NCI-H2029 (cell line): Measurements from ENCODE around the gene EXD3.

Source experiments
- DNase-seq: peaks from one replicate; lab custom pipeline; 2025; lab: John Stamatoyannopoulos, UW

The EXD3 gene

GRCh38 chr9:137447722-137448601, 25.0 kb upstream of the EXD3 start:
- DNase-seq = no peak

- DNase-seq = no peak
Measured at GRCh38 chr9:137446851-137447471, 24.0 kb upstream of the EXD3 start.

- DNase-seq = no peak
Measured at GRCh38 chr9:137445930-137446431, 23.0 kb upstream of the EXD3 start.

GRCh38 chr9:137445275-137445807, 22.4 kb upstream of the EXD3 start:
- DNase-seq = peak; percentile 39

GRCh38 chr9:137444106-137444790, 21.3 kb upstream of the EXD3 start:
- no peak for DNase-seq

GRCh38 chr9:137441935-137442321, 19.0 kb upstream of the EXD3 start:
- DNase-seq = no peak

- DNase-seq = peak; percentile 85
Measured at GRCh38 chr9:137441289-137441934, 18.4 kb upstream of the EXD3 start, which contains the start of gene ENTPD8. Gene ENTPD8 (minus strand): TSS chr9:137441357. CDS start chr9:137438285, 3,072 bp downstream.

GRCh38 chr9:137439158-137439714, 16.3 kb upstream of the EXD3 start:
- no peak for DNase-seq

- DNase-seq = no peak
Measured at GRCh38 chr9:137438591-137439157, 15.7 kb upstream of the EXD3 start.

- DNase-seq = no peak
Measured at GRCh38 chr9:137437691-137438590, 15.0 kb upstream of the EXD3 start.

- no peak for DNase-seq
Measured at GRCh38 chr9:137436761-137437600, 14.0 kb upstream of the EXD3 start.

GRCh38 chr9:137435980-137436760, 13.2 kb upstream of the EXD3 start:
- DNase-seq = no peak

- no peak for DNase-seq
Measured at GRCh38 chr9:137435381-137435891, 12.5 kb upstream of the EXD3 start.

GRCh38 chr9:137434498-137435380, 11.8 kb upstream of the EXD3 start:
- DNase-seq = no peak

- no peak for DNase-seq
Measured at GRCh38 chr9:137433916-137434431, 11.0 kb upstream of the EXD3 start.

GRCh38 chr9:137433349-137433915, 10.5 kb upstream of the EXD3 start:
- DNase-seq = no peak
